Midbrain (tissue), 1 donor: ENCODE measurements around the gene TTC12.

Experiments
- DNase-seq: peaks from one replicate; lab custom pipeline; 2025; lab: John Stamatoyannopoulos, UW

Gene TTC12

GRCh38 chr11:113405724-113406478 is 91.5 kb downstream of the TTC12 start:
- no peak for DNase-seq

GRCh38 chr11:113407163-113407562 is 92.8 kb downstream of the TTC12 start:
- no peak for DNase-seq

- DNase-seq: no peak
Observed at GRCh38 chr11:113408206-113408605, 93.8 kb downstream of the TTC12 start.

GRCh38 chr11:113408887-113409286 is 94.5 kb downstream of the TTC12 start:
- no peak for DNase-seq

GRCh38 chr11:113409526-113409925 is 95.1 kb downstream of the TTC12 start:
- no peak for DNase-seq

GRCh38 chr11:113410414-113411135 is 96.2 kb downstream of the TTC12 start:
- DNase-seq: no peak

GRCh38 chr11:113411536-113411935 is 97.2 kb downstream of the TTC12 start:
- no peak for DNase-seq

- DNase-seq: no peak
Observed at GRCh38 chr11:113412675-113413074, 98.3 kb downstream of the TTC12 start.

GRCh38 chr11:113415343-113415742 is 101.0 kb downstream of the TTC12 start:
- DNase-seq: no peak
